B cell (primary cell): ENCODE measurements around the gene TNN.

Experiments
- EZH2 ChIP-seq: IDR thresholded peaks from 2 replicates; pipeline ENCODE4 v1.6.1; 2012; ENCODE audit warnings: borderline replicate concordance, low read depth, mild to moderate bottlenecking, moderate library complexity, low read length; ENCODE audit not compliant: insufficient read depth, poor library complexity, severe bottlenecking
- TF ChIP-seq, protein P1 (sequence below): fragments of 200-600 bp; IDR thresholded peaks from one replicate; pipeline ENCODE4 v1.8.0; 2022; ENCODE audit warnings: antibody characterized with exemption, mild to moderate bottlenecking

DNA sequence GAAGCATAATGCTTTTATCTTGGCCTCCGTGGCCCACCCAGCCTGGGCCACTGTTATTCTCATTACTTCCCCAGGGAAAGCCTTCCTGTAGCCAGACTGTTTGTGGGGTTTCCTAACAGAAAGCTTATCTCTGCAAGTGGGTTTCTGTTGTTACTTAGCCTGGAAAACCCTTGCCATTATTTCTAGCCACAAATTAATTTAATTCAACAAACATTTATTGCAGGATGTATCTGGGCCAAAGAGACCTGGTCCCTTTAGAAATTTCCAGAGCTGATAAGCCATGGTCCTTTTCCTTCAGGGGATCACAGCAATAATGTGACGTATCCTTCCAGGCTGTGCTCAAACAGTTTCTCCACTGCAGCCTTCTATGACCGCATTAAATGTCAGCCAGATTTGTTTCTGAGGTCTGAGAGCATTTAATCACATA is 20.9 kb downstream of the TNN start:
- TF ChIP-seq, protein P1, sequence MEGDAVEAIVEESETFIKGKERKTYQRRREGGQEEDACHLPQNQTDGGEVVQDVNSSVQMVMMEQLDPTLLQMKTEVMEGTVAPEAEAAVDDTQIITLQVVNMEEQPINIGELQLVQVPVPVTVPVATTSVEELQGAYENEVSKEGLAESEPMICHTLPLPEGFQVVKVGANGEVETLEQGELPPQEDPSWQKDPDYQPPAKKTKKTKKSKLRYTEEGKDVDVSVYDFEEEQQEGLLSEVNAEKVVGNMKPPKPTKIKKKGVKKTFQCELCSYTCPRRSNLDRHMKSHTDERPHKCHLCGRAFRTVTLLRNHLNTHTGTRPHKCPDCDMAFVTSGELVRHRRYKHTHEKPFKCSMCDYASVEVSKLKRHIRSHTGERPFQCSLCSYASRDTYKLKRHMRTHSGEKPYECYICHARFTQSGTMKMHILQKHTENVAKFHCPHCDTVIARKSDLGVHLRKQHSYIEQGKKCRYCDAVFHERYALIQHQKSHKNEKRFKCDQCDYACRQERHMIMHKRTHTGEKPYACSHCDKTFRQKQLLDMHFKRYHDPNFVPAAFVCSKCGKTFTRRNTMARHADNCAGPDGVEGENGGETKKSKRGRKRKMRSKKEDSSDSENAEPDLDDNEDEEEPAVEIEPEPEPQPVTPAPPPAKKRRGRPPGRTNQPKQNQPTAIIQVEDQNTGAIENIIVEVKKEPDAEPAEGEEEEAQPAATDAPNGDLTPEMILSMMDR: no peak
- no peak for TF ChIP-seq EZH2
